PFSK-1 (cell line): ENCODE results near the gene JADE2.

Source experiments
- FOXP2 ChIP-seq: optimal IDR thresholded peaks from 2 replicates; pipeline ENCODE3; 2011; ENCODE audit warnings: borderline replicate concordance, control low read depth, inconsistent platforms; ENCODE audit not compliant: insufficient read depth; ENCODE audit errors: extremely low read length, extremely low read depth
- POLR2AphosphoS5 ChIP-seq: IDR thresholded peaks from 2 replicates; pipeline ENCODE4 v1.6.1; 2012; ENCODE audit warnings: low read depth, mild to moderate bottlenecking, control low read depth, low read length, moderate library complexity
- REST ChIP-seq, 2 experiments: IDR thresholded peaks; 2 replicates each; pipeline versions ENCODE4 v1.6.1 to v1.8.0; 2011 to 2012; ENCODE audit warnings: low read depth in 2 of 2, low read length in 2 of 2, control low read depth in 1 of 2, inconsistent platforms in 1 of 2, mild to moderate bottlenecking in 1 of 2, moderate library complexity in 1 of 2; ENCODE audit not compliant: insufficient read depth in 1 of 2
- SIN3A ChIP-seq: IDR thresholded peaks from 2 replicates; pipeline ENCODE4 v1.6.1; 2012; ENCODE audit warnings: mild to moderate bottlenecking, low read length, moderate library complexity, borderline replicate concordance; ENCODE audit not compliant: insufficient read depth
- TAF1 ChIP-seq: IDR thresholded peaks from 2 replicates; pipeline ENCODE4 v1.6.1; 2012; ENCODE audit warnings: low read length, control low read depth, borderline replicate concordance; ENCODE audit not compliant: insufficient read depth

The JADE2 gene

GRCh38 chr5:134563962-134564361 is 38.5 kb downstream of the JADE2 start:
- TF ChIP-seq POLR2AphosphoS5 (no peak), FOXP2 (no peak), TAF1 (no peak), REST (IDR thresholded peaks at IDR 0.05; ENCODE audit: insufficient read depth in 1 of 2, low read depth in 2 of 2, low read length in 2 of 2) (no peak), SIN3A (no peak)

- no peak for TF ChIP-seq POLR2AphosphoS5
- TF ChIP-seq TAF1 = no peak
- TF ChIP-seq SIN3A = no peak
- TF ChIP-seq FOXP2 = no peak
- TF ChIP-seq REST (IDR thresholded peaks at IDR 0.05; ENCODE audit: insufficient read depth in 1 of 2, low read depth in 2 of 2, low read length in 2 of 2) = no peak
These were observed 38.9 kb downstream of the JADE2 start for GRCh38 chr5:134564396-134564795.

- TF ChIP-seq POLR2AphosphoS5 (no peak), SIN3A (no peak), FOXP2 (no peak), REST (IDR thresholded peaks at IDR 0.05; ENCODE audit: insufficient read depth in 1 of 2, low read depth in 2 of 2, low read length in 2 of 2) (no peak), TAF1 (no peak)
These were observed 40.6 kb downstream of the JADE2 start for GRCh38 chr5:134565791-134566740.

GRCh38 chr5:134566741-134567221 is 41.3 kb downstream of the JADE2 start:
- TF ChIP-seq REST (IDR thresholded peaks at IDR 0.05; ENCODE audit: insufficient read depth in 1 of 2, low read depth in 2 of 2, low read length in 2 of 2) = no peak
- TF ChIP-seq SIN3A = no peak
- TF ChIP-seq FOXP2 = no peak
- no peak for TF ChIP-seq TAF1
- TF ChIP-seq POLR2AphosphoS5 = no peak
